Measurements from ENCODE around the gene NAPA.

Gene NAPA

DNA sequence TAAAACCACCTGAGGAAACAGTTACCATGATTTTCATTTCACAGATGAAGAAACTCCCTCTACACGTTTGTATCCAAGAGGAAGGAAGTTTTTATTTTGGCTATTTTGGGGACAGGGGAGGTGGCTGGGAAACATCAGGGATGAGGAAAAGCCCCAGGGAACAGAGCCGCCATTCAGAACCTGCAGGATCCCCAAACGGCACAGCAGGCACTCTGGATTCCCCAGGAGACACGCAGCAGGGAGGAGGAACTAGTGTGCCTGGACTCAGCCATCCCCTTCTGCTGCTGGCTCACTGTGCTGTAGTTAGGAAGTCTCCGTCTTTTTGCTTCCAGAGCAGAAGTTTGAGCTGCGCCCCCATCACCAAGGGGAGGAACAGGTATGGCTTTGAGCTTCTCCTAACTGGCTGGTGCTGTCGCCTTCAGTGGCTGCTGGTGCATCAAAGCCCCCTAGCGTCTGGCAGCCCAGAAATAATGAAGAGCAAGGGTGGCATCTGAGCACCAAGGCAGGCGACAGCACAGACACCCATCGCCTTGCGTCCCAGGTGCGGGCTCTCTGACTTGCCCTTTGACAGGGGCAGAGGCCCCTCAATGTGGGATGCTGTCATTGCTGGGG lies 4.2 kb downstream of the NAPA start:
- DNase-seq = no peak
- TF ChIP-seq CTCF (IDR thresholded peaks at IDR 0.05; ENCODE audit: low read depth, low read length, missing control alignments) = no peak
- in situ Hi-C loops (cut with HindIII; ENCODE audit: low pct_ligation_motif_present, low sequenced_read_pairs) = no loop called here
- Histone ChIP-seq H3K27ac (no peak overlapping the region), H3K4me3 (ENCODE audit: low read depth, low read length) (no peak overlapping the region), H3K27me3 (replicated peaks) (no peaks in the 10 kb centered on the region), H3K36me3 (replicated peaks) (peaks cover 3% of the 10 kb centered on the region)

DNA sequence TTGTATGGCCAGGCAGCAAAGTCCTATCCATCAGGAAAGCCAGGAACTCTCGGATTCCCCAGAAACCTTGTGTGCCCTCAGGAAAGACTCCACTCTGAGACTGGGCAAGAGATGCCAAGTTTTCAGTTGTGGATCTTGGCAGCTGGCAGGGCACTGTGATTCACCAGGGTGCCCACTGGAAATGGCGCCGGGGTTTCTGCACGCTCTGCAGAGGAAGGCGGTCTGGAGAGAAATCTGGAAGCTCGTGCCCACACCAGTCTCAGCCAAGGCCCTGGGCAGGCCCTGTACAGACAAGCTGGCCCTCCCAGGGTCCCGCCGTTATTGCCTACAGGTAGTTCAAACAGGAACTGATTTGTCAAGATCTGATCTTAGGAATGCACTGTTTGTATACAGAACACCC lies 4.9 kb downstream of the NAPA start:
- no peak for TF ChIP-seq CTCF (IDR thresholded peaks at IDR 0.05; ENCODE audit: low read depth, low read length, missing control alignments)
- H3K27ac ChIP-seq = no peak overlapping the region
- no peak overlapping the region for H3K4me3 ChIP-seq (ENCODE audit: low read depth, low read length)
- peaks cover 3% of the 10 kb centered on the region for H3K36me3 ChIP-seq (replicated peaks)
- in situ Hi-C loops (cut with HindIII; ENCODE audit: low pct_ligation_motif_present, low sequenced_read_pairs) = no loop called here
- no peaks in the 10 kb centered on the region for H3K27me3 ChIP-seq (replicated peaks)
- no peak for DNase-seq

- H3K4me3 ChIP-seq (ENCODE audit: low read depth, low read length) = no peak overlapping the region
- H3K27ac ChIP-seq = no peak overlapping the region
- H3K36me3 ChIP-seq (replicated peaks) = no peaks in the 10 kb centered on the region
- in situ Hi-C loops (cut with HindIII; ENCODE audit: low pct_ligation_motif_present, low sequenced_read_pairs) = no loop called here
- DNase-seq = no peak
- TF ChIP-seq CTCF (IDR thresholded peaks at IDR 0.05; ENCODE audit: low read depth, low read length, missing control alignments) = no peak
- no peaks in the 10 kb centered on the region for H3K27me3 ChIP-seq (replicated peaks)
These were observed 5.6 kb downstream of the NAPA start for GRCh38 chr19:47509170-47509847.

DNA sequence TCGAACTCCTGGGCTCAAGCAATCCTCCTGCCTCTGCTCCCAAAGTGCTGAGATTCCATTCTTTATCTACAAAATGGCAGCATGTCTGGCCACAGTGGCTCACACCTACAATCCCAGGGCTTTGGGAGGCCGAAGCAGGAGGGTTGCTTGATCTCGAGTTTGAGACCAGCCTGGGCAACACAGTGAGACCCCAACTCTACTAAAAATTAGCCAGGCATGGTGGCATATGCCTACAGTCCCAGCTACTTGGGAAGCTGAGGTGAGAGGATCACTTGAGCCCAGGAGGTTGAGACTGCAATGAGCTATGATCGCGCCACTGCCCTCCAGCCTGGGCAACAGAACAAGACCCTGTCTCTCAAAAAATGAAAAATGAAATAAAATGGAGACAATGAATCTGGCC lies 6.1 kb downstream of the NAPA start:
- Histone ChIP-seq H3K4me3 (ENCODE audit: low read depth, low read length) (no peak overlapping the region), H3K27me3 (replicated peaks) (no peaks in the 10 kb centered on the region), H3K27ac (no peak overlapping the region), H3K36me3 (replicated peaks) (no peaks in the 10 kb centered on the region)
- TF ChIP-seq CTCF (IDR thresholded peaks at IDR 0.05; ENCODE audit: low read depth, low read length, missing control alignments) = no peak
- in situ Hi-C loops (cut with HindIII; ENCODE audit: low pct_ligation_motif_present, low sequenced_read_pairs) = no loop called here
- no peak for DNase-seq

DNA sequence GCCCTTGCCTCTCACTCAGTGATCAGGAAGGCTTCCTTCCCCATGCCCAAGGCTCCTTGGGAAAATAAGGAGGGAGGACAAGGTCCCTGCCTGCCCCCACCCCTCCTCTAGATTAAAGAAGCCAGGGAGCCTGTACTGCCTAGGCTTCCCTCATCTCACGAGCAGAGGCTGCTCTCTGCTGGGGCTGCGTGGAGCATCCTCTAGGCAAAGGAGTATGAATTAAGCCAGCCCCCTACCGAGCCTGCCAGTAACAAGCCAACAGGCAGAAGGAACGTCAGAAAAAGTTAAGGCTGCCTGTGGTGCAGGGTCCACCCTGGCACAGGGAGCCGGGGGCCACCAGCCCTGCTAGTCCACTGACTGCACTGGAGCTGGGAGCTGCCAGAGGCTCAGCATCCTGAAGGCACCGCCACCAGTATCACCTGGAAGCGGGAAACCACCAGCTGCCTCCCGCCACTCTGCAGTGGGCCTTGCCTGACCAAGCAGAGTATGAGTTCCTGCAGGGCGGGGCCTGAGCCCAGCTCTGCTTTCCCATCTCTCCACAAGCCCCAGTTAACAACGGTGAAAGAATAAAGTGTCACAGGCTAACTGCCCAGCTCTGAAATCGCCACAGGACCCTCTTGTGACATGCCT lies 6.8 kb downstream of the NAPA start:
- in situ Hi-C loops (cut with HindIII; ENCODE audit: low pct_ligation_motif_present, low sequenced_read_pairs) = no loop called here
- Histone ChIP-seq H3K36me3 (replicated peaks) (peaks cover 3% of the 10 kb centered on the region), H3K27me3 (replicated peaks) (no peaks in the 10 kb centered on the region), H3K27ac (no peak overlapping the region), H3K4me3 (ENCODE audit: low read depth, low read length) (no peak overlapping the region)
- TF ChIP-seq CTCF (IDR thresholded peaks at IDR 0.05; ENCODE audit: low read depth, low read length, missing control alignments) = no peak
- DNase-seq = no peak

Data from brain microvascular endothelial cell (primary cell).